ENCODE data around the gene CHD5. TPM values are rescaled to one million over a fixed set of nuclear protein-coding genes. Genes with fewer than 3 reads are reported as not detected.
A peak's percentile ranks its signal among the peaks of the same experiment; 100 is the strongest.

CHD5 gene
- total RNA-seq, 1 experiment from 2014 or later, result 0.53 TPM

DNA sequence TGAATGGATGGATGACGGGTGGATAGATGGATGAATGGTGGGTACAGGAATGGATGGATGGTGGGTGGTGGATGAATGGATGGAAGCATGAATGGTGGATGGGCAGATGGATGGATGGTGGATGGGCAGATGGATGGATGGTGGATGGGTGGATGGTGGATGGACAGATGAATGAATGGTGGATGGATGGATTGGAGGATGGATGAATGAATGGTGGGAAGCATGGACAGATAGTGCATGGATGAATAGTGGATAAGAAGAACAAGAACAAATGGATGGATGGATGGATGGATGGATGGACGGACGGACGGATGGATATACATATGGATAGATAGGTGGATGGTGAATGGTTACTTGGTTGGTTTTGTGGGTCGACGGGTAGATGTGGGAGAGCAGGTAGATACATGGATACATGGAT is 4.7 kb downstream of the CHD5 start:
- H3K9me3 ChIP-seq (replicated peaks), result no peaks in the 10 kb centered on the region
- peaks cover 29% of the 10 kb centered on the region for H3K27me3 ChIP-seq (replicated peaks)
- no peak for DNase-seq (ENCODE audit: low read depth in 1 of 2, low spot score in 2 of 2)
- H3K36me3 ChIP-seq, result no peaks in the 10 kb centered on the region
- no peak overlapping the region for H3K27ac ChIP-seq
- peaks cover 9% of the 10 kb centered on the region; the same call in 1 of the 2 replicates for H3K4me1 ChIP-seq (replicated peaks)
- no peak overlapping the region for H3K4me3 ChIP-seq

DNA sequence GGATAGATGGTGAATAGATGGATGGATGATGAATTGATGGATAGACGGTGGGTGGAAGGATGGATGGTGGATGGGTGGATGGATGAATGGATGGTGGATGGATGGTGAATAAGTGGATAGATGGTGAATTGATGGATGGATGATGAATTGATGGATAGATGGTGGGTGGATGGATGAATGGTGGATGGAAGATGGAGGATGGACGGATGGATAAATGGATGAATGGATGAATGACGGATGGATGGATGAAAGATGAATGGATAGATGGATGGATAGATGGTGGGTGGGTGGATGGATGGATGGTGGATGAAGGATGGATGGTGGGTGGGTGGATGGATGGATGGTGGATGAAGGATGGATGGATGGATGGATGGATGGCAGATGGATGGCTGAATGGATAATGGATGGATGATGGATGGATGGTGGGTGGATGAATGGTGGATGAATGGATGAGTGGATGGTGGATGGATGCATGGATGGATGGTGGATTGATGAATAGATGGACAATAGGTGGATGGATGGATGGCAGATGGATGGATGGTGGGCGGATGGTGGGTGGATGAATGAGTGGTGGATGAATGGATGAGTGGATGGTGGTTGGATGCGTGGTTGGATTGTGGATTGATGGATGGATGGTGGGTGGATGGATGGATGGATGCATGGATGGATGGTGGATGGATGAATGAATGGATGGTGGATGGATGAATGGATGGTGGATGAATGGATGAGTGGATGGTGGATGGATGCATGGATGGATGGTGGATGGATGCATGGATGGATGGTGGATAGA is 5.3 kb downstream of the CHD5 start:
- H3K36me3 ChIP-seq, result no peaks in the 10 kb centered on the region
- H3K4me1 ChIP-seq (replicated peaks), result peaks cover 6% of the 10 kb centered on the region; the same call in 1 of the 2 replicates
- no peak overlapping the region for H3K4me3 ChIP-seq
- DNase-seq (ENCODE audit: low read depth in 1 of 2, low spot score in 2 of 2), result no peak
- peaks cover 26% of the 10 kb centered on the region for H3K27me3 ChIP-seq (replicated peaks)
- H3K27ac ChIP-seq, result no peak overlapping the region
- H3K9me3 ChIP-seq (replicated peaks), result no peaks in the 10 kb centered on the region

DNA sequence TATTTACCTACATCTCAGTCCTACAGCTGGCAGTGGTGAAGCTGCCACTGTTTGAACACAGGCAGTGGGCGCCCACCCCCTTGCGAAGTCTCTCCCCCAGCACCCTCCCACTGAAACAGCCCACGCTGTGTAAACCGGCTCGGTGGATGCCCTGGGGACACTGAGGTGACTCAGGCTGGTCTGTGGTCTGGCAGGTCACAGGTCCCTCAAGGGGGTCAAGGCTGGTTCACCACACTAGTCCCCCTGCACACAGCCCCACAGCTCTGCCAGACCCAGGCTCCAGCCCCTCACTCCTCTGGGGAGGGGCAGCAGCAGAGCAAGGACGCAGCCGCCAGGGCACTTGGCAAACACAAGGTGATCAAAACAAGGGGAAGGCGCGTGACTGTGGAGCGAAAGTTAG is 7.6 kb downstream of the CHD5 start:
- Histone ChIP-seq H3K27me3 (replicated peaks) (peaks cover 10% of the 10 kb centered on the region), H3K27ac (no peak overlapping the region), H3K4me1 (replicated peaks) (no peaks in the 10 kb centered on the region), H3K4me3 (no peak overlapping the region), H3K36me3 (no peaks in the 10 kb centered on the region), H3K9me3 (replicated peaks) (no peaks in the 10 kb centered on the region)
- peak in 1 of 2 experiments; percentile 41 for DNase-seq (ENCODE audit: low read depth in 1 of 2, low spot score in 2 of 2)

- peak in 1 of 2 experiments; percentile 50 for DNase-seq (ENCODE audit: low read depth in 1 of 2, low spot score in 2 of 2)
- H3K4me3 ChIP-seq, result no peak overlapping the region
- H3K27ac ChIP-seq, result no peak overlapping the region
- H3K27me3 ChIP-seq (replicated peaks), result peaks cover 8% of the 10 kb centered on the region; the same call in 1 of the 2 replicates
- no peaks in the 10 kb centered on the region for H3K9me3 ChIP-seq (replicated peaks)
- H3K36me3 ChIP-seq, result no peaks in the 10 kb centered on the region
- no peaks in the 10 kb centered on the region for H3K4me1 ChIP-seq (replicated peaks)
Observed at GRCh38 chr1:6171548-6172124, 8.5 kb downstream of the CHD5 start.

DNA sequence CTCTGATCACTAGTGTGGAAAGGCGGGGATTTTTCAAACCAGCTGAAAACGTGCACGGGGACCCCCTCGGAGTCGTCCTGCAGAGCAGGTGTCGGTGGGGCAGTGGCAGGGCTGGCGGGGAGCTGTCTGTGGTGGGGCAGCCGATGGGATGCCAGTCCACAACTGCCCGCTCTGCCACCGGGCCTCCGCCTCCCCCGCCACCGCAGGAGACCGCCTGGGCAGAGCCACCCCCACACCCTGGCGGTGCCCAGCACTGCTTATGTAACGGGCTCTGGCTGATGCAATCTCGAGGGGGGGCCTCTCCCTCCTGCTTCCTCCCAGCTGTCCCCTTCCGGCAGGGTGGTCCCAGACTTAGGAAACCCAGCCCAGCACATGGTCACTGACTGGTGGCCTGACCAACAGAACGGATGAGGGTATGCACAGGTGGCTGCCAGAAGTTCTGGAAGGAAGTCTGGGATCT is 9.3 kb downstream of the CHD5 start:
- H3K9me3 ChIP-seq (replicated peaks), result no peaks in the 10 kb centered on the region
- peaks cover 8% of the 10 kb centered on the region; the same call in 1 of the 2 replicates for H3K27me3 ChIP-seq (replicated peaks)
- no peak overlapping the region for H3K4me3 ChIP-seq
- H3K27ac ChIP-seq, result no peak overlapping the region
- H3K36me3 ChIP-seq, result no peaks in the 10 kb centered on the region
- DNase-seq (ENCODE audit: low read depth in 1 of 2, low spot score in 2 of 2), result peak in 1 of 2 experiments; percentile 44
- H3K4me1 ChIP-seq (replicated peaks), result no peaks in the 10 kb centered on the region

DNA sequence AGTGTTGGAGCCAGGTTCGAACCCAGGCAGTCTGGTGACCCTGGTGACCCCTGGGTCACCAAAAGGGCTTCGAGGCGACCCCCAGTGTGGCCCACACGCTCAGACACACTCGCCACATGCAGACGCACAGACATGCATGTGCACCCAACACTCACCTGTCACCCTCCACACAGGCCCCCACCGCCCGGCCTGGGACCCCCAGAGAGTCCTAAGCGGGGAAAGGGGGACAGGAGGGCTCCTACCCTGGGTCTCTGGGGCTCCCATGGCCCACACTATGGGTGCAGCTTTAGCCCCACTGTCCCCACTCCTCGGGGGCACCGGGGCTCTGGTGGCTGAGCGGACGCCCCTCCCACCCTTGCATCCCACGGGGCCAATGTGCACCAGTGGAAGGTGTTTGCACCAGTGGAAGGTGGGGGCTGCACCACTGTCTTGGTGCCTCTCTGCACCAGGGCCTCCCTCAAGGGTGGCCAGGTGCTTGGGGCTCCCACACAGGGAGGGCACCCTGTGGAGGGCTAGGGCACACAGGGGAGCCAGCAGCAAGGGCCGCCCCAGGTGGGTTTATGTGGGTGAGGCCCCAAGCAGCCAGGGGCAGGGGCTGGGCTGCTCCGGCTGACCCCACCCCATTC is 9.9 kb downstream of the CHD5 start:
- H3K9me3 ChIP-seq (replicated peaks), result no peaks in the 10 kb centered on the region
- H3K36me3 ChIP-seq, result no peaks in the 10 kb centered on the region

DNA sequence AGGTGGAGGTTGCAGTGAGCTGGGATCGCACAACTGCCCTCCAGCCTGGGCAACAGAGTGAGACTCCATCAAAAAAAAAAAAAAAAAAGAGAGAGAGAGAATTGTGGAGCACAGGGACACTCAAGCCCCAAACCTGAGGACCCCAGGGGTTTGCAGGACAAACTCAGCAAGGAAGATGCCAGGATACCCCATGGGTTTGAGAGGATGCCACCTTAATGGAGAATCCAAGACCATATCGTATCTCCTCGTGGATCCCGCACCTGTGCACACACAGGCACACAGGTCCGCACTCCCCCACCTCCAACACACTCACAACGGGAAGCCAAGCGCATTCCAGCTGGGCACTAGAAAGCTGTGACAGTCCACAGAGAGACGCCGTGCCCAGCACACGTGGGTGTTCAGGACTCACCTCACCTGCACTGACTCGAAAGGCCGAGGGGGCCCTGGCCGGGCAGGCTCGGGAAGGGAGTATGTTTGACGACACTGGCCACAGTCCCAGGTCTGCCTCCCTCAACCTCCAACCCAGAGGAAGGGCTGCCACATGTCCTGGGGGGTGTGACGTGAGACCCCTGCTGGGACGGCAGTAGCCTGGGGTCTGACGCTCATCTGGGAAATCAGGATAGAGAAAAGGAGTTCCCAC is 11.1 kb downstream of the CHD5 start:
- no peak overlapping the region for H3K27ac ChIP-seq
- no peaks in the 10 kb centered on the region for H3K36me3 ChIP-seq
- H3K4me3 ChIP-seq, result no peak overlapping the region
- H3K9me3 ChIP-seq (replicated peaks), result no peaks in the 10 kb centered on the region
- H3K4me1 ChIP-seq (replicated peaks), result no peaks in the 10 kb centered on the region
- peaks cover 8% of the 10 kb centered on the region; the same call in 1 of the 2 replicates for H3K27me3 ChIP-seq (replicated peaks)
- DNase-seq (ENCODE audit: low read depth in 1 of 2, low spot score in 2 of 2), result no peak

More for the DNA sequence above, 9.9 kb downstream of the CHD5 start:
- no peak overlapping the region for H3K27ac ChIP-seq
- peaks cover 8% of the 10 kb centered on the region; the same call in 1 of the 2 replicates for H3K27me3 ChIP-seq (replicated peaks)
- H3K4me1 ChIP-seq (replicated peaks), result no peaks in the 10 kb centered on the region
- DNase-seq (ENCODE audit: low read depth in 1 of 2, low spot score in 2 of 2), result no peak
- H3K4me3 ChIP-seq, result no peak overlapping the region

GRCh38 chr1:6167391-6168303 is 12.5 kb downstream of the CHD5 start:
- no peak for DNase-seq (ENCODE audit: low read depth in 1 of 2, low spot score in 2 of 2)
- H3K4me1 ChIP-seq (replicated peaks), result no peaks in the 10 kb centered on the region
- no peaks in the 10 kb centered on the region for H3K9me3 ChIP-seq (replicated peaks)
- no peak overlapping the region for H3K27ac ChIP-seq
- no peaks in the 10 kb centered on the region for H3K36me3 ChIP-seq
- peaks cover 8% of the 10 kb centered on the region; the same call in 1 of the 2 replicates for H3K27me3 ChIP-seq (replicated peaks)
- H3K4me3 ChIP-seq, result no peak overlapping the region

DNA sequence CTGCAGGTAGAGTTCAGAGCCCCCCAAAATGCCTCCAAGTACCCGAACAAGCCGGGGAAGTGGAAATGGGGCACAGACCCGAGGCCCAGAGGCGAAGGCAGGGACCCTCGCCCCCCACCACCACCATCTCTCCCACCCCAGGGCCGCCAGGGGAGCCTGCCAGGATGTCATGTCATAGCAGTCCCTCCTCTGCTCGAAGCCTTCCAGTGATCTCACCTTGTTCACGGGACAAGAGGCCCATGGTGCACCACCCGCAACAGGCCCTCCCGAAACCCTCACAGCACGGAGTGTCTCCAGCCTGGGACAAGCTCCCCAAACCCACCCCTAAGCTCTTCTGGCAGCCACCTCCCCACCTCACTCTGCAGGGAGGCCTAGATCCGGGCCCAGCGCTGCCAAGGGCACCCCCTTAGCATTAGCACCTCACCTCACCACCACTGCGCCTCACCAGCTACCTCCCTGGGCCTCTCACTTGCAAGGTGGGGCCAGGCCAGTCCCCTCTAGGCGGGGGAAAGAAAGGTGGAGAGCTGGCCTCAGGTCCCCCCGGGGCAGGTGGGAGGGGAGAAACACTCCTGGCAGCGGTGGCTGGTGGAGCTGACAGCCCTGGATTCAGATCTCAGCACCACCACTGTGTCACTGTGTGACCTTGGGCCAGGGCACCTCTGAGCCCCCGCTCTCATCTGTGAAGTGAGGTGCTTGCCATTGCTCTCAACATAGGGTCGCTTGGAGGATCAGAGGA is 13.3 kb downstream of the CHD5 start:
- no peak for DNase-seq (ENCODE audit: low read depth in 1 of 2, low spot score in 2 of 2)
- Histone ChIP-seq H3K4me1 (replicated peaks) (no peaks in the 10 kb centered on the region), H3K27me3 (replicated peaks) (peaks cover 8% of the 10 kb centered on the region; the same call in 1 of the 2 replicates), H3K9me3 (replicated peaks) (no peaks in the 10 kb centered on the region), H3K27ac (no peak overlapping the region), H3K4me3 (no peak overlapping the region), H3K36me3 (no peaks in the 10 kb centered on the region)

GRCh38 chr1:6166221-6166620 is 13.9 kb downstream of the CHD5 start:
- Histone ChIP-seq H3K27me3 (replicated peaks) (peaks cover 4% of the 10 kb centered on the region; the same call in 1 of the 2 replicates), H3K4me1 (replicated peaks) (no peaks in the 10 kb centered on the region), H3K9me3 (replicated peaks) (no peaks in the 10 kb centered on the region), H3K4me3 (no peak overlapping the region), H3K36me3 (no peaks in the 10 kb centered on the region), H3K27ac (no peak overlapping the region)
- DNase-seq (ENCODE audit: low read depth in 1 of 2, low spot score in 2 of 2), result no peak

DNA sequence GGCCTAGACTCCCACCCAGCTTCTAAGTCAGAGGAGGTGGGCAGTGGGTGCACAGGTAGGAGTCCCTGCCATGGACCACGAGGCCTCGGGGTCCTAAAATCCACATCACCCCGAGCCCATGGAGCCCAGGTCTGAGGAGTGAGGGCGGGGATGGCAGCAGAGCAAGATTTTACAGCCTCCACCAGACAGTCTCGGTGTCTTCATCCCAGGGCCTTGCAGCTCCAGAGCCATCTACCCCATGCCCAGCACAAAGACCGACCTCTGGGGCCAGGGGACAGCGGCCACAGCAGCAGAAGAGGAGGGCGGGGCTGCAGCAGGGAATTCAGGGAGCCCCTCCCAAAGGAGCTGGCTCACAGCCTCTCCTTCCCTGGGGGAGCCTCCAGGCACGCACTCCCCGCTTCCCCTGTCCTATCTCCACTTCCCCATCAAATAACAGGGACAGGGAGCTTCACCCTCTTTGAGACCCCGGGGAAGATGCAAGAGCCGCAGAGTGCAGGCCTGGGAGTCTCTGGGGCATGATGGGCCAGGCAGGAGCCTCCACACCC is 14.6 kb downstream of the CHD5 start:
- 0 out of 2 replicates have a peak, but pooled peaks cover 3% of the 10 kb centered on the region for H3K27me3 ChIP-seq (replicated peaks)
- no peak overlapping the region for H3K4me3 ChIP-seq
- no peak overlapping the region for H3K27ac ChIP-seq
- H3K36me3 ChIP-seq, result no peaks in the 10 kb centered on the region
- no peak for DNase-seq (ENCODE audit: low read depth in 1 of 2, low spot score in 2 of 2)
- no peaks in the 10 kb centered on the region for H3K9me3 ChIP-seq (replicated peaks)
- no peaks in the 10 kb centered on the region for H3K4me1 ChIP-seq (replicated peaks)

- Histone ChIP-seq H3K9me3 (replicated peaks) (no peaks in the 10 kb centered on the region), H3K4me1 (replicated peaks) (no peaks in the 10 kb centered on the region), H3K4me3 (no peak overlapping the region), H3K27ac (no peak overlapping the region), H3K27me3 (replicated peaks) (0 out of 2 replicates have a peak, but pooled peaks cover 3% of the 10 kb centered on the region), H3K36me3 (no peaks in the 10 kb centered on the region)
- no peak for DNase-seq (ENCODE audit: low read depth in 1 of 2, low spot score in 2 of 2)
Observed at GRCh38 chr1:6165027-6165426, 15.1 kb downstream of the CHD5 start.
